OCI-LY3 (cell line): Measurements from ENCODE around the gene TBX5.

Experiments
- EZH2phosphoT487 ChIP-seq: fragments of 200-600 bp; shearing (Covaris generic); IDR thresholded peaks from 2 replicates; pipeline ENCODE4 v1.6.1; 2018; ENCODE audit warnings: antibody characterized with exemption, mixed run types, low read depth
- TF ChIP-seq, protein P1 (sequence below): fragments of 200-600, 300-600 bp; sonication (generic); IDR thresholded peaks from 2 replicates; pipeline ENCODE4 v1.5.1; 2014; ENCODE audit warnings: antibody characterized with exemption, low read length, low read depth

DNA sequence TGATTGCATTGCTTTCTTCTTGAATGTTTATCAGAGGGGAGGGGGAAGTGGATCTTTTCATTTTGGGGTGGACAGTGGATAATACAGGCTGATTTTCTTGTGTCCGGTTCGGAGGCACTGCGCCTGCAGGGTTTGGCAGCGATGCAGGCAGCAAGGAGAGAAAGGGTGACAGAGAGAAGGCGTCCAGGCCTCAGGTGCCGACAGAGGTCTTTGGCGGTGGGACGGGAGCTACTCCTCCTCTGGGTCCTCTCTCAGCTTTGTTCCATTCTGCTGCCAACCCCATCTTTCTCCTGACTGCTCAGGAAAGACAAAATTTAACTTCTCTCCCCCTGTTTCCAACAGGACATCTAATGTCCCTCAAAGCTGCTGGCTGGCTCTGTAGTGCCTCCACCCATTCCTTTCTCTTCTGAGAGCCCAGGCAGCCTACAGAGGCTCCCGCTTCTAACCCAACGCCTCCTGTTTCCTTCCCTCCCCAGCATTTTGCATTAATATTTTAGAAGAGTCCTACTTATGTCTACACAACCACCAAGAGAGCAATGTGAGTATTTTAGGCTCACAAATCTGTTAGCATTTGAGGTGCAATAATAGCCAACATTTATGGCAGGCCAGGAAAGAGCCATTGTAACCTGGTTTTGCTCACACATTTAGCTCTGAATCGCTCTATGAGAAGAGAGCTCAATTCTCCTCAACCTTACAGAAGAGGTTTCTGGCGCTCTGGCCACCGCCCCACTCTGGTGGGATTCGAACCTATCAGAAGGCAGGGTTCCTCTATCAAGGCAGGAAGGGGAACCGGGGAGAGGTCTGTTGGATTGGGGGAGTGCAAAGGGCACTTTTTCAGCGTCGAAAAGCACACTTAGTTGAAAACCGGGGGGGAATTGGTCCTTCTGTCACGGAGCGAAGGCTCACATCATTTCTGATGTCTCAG is 7.1 kb upstream of the TBX5 start:
- no peak for TF ChIP-seq EZH2phosphoT487
- TF ChIP-seq, protein P1, sequence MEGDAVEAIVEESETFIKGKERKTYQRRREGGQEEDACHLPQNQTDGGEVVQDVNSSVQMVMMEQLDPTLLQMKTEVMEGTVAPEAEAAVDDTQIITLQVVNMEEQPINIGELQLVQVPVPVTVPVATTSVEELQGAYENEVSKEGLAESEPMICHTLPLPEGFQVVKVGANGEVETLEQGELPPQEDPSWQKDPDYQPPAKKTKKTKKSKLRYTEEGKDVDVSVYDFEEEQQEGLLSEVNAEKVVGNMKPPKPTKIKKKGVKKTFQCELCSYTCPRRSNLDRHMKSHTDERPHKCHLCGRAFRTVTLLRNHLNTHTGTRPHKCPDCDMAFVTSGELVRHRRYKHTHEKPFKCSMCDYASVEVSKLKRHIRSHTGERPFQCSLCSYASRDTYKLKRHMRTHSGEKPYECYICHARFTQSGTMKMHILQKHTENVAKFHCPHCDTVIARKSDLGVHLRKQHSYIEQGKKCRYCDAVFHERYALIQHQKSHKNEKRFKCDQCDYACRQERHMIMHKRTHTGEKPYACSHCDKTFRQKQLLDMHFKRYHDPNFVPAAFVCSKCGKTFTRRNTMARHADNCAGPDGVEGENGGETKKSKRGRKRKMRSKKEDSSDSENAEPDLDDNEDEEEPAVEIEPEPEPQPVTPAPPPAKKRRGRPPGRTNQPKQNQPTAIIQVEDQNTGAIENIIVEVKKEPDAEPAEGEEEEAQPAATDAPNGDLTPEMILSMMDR, result no peak
